Upper lobe of left lung (tissue), 4 donors: Measurements from ENCODE around the gene KLK15.

ENCODE experiments used
- CTCF ChIP-seq, 6 experiments: fragments of 450-650 bp in 4 of 6; fragments of 200-600 bp in 2 of 6; sonication (generic) in 2 of 6; IDR thresholded peaks; one replicate each; pipeline ENCODE4 v1.5.1; 2016 to 2019; ENCODE audit warnings: antibody characterized with exemption in 6 of 6
- EP300 ChIP-seq, 4 donors: sonication (generic); formaldehyde crosslinking; IDR thresholded peaks; one replicate each; pipeline ENCODE4 v1.5.1; 2017; ENCODE audit warnings: antibody characterized with exemption in 4 of 4, control low read depth in 2 of 4

- TF ChIP-seq CTCF (IDR thresholded peaks at IDR 0.05) = no peak
- TF ChIP-seq EP300 (IDR thresholded peaks at IDR 0.05) = no peak
Observed at GRCh38 chr19:50874211-50874610, 40.8 kb upstream of the KLK15 start.
